H9 (cell line): Measurements from ENCODE around the gene GRIK1. TPM values are rescaled to one million over a fixed set of nuclear protein-coding genes. Genes with fewer than 3 reads are reported as not detected.

Experiments used
- DNase-seq: peaks from one replicate; pipeline ENCODE4 v3.0.0-alpha.2; 2017
- H2AFZ ChIP-seq: one replicate; pipeline ENCODE4 v1.6.1; 2013; ENCODE audit warnings: mild to moderate bottlenecking, low read length, control low read depth, moderate library complexity
- H2AK5ac ChIP-seq: 2 replicates; pipeline ENCODE4 v1.6.1; 2013; ENCODE audit warnings: low read length, control low read depth, mixed read lengths; ENCODE audit not compliant: insufficient read length
- H2BK120ac ChIP-seq: one replicate; pipeline ENCODE4 v1.6.1; 2013; ENCODE audit warnings: low read depth, mild to moderate bottlenecking, low read length, control low read depth, inconsistent platforms; ENCODE audit not compliant: poor library complexity, severe bottlenecking
- H2BK12ac ChIP-seq: 2 replicates; pipeline ENCODE4 v1.6.1; 2013; ENCODE audit warnings: low read length, control low read depth, mixed read lengths, low read depth; ENCODE audit not compliant: insufficient read length
- H2BK15ac ChIP-seq: 2 replicates; pipeline ENCODE4 v1.6.1; 2013; ENCODE audit warnings: low read depth, low read length, control low read depth
- H2BK20ac ChIP-seq: one replicate; pipeline ENCODE4 v1.6.1; 2013; ENCODE audit warnings: low read depth, mild to moderate bottlenecking, low read length, control low read depth, inconsistent platforms; ENCODE audit not compliant: poor library complexity, severe bottlenecking
- H2BK5ac ChIP-seq: 2 replicates; pipeline ENCODE4 v1.6.1; 2013; ENCODE audit warnings: low read length, control low read depth, mixed read lengths; ENCODE audit not compliant: insufficient read length
- H3K14ac ChIP-seq: 2 replicates; pipeline ENCODE4 v1.6.1; 2013; ENCODE audit warnings: low read length, control low read depth; ENCODE audit not compliant: insufficient read depth
- H3K18ac ChIP-seq: 2 replicates; pipeline ENCODE4 v1.6.1; 2013; ENCODE audit warnings: low read depth, mild to moderate bottlenecking, mixed read lengths, low read length, control low read depth; ENCODE audit not compliant: insufficient read length
- H3K23ac ChIP-seq: 2 replicates; pipeline ENCODE4 v1.6.1; 2013; ENCODE audit warnings: low read length, control low read depth, mixed read lengths, low read depth; ENCODE audit not compliant: insufficient read length
- H3K23me2 ChIP-seq: 2 replicates; pipeline ENCODE4 v1.6.1; 2013; ENCODE audit warnings: low read depth, mild to moderate bottlenecking, mixed read lengths, low read length, control low read depth; ENCODE audit not compliant: insufficient read length, poor library complexity, severe bottlenecking
- H3K27ac ChIP-seq: 2 replicates; pipeline ENCODE4 v1.5.1; 2013; ENCODE audit warnings: low read length, control low read depth, mixed read lengths, low read depth; ENCODE audit not compliant: insufficient read length
- H3K27me3 ChIP-seq: 2 replicates; pipeline ENCODE4 v1.6.1; 2013; ENCODE audit warnings: low read length, control low read depth, inconsistent platforms; ENCODE audit not compliant: insufficient read depth
- H3K4ac ChIP-seq: 2 replicates; pipeline ENCODE4 v1.6.1; 2013; ENCODE audit warnings: low read depth, mild to moderate bottlenecking, control low read depth, inconsistent platforms, low read length, moderate library complexity
- H3K4me1 ChIP-seq: 2 replicates; pipeline ENCODE4 v1.6.1; 2013; ENCODE audit warnings: low read length, control low read depth, inconsistent platforms; ENCODE audit not compliant: insufficient read depth
- H3K4me2 ChIP-seq: 2 replicates; pipeline ENCODE4 v1.6.1; 2013; ENCODE audit warnings: low read length, control low read depth, mixed read lengths; ENCODE audit not compliant: insufficient read length, insufficient read depth
- H3K56ac ChIP-seq: 2 replicates; pipeline ENCODE4 v1.6.1; 2013; ENCODE audit warnings: low read depth, mild to moderate bottlenecking, mixed read lengths, low read length, control low read depth; ENCODE audit not compliant: insufficient read length
- H3K79me1 ChIP-seq: 2 replicates; pipeline ENCODE4 v1.6.1; 2013; ENCODE audit warnings: low read depth, mild to moderate bottlenecking, moderate library complexity, low read length, control low read depth, inconsistent platforms; ENCODE audit not compliant: insufficient read depth, poor library complexity, severe bottlenecking
- H3K79me2 ChIP-seq: 2 replicates; pipeline ENCODE4 v1.6.1; 2013; ENCODE audit warnings: low read length, control low read depth, inconsistent platforms; ENCODE audit not compliant: insufficient read depth
- H3K9ac ChIP-seq: 2 replicates; pipeline ENCODE4 v1.6.1; 2013; ENCODE audit warnings: low read length, control low read depth, mixed read lengths; ENCODE audit not compliant: insufficient read length; ENCODE audit errors: extremely low read depth
- H3K9me3 ChIP-seq: one replicate; pipeline ENCODE4 v1.6.1; 2013; ENCODE audit warnings: low read depth, low read length, inconsistent platforms; ENCODE audit not compliant: control insufficient read depth
- H3T11ph ChIP-seq: one replicate; pipeline ENCODE4 v1.6.1; 2013; ENCODE audit warnings: mild to moderate bottlenecking, low read length, control low read depth, inconsistent platforms
- H4K20me1 ChIP-seq: one replicate; pipeline ENCODE4 v1.6.1; 2013; ENCODE audit not compliant: control insufficient read depth, insufficient read length, insufficient read depth
- H4K5ac ChIP-seq: 2 replicates; pipeline ENCODE4 v1.6.1; 2013; ENCODE audit warnings: low read depth, mild to moderate bottlenecking, mixed read lengths, low read length, control low read depth; ENCODE audit not compliant: insufficient read length
- H4K8ac ChIP-seq: replicated peaks from 2 replicates; pipeline ENCODE4 v1.6.1; 2013; ENCODE audit warnings: low read length, control low read depth, mixed read lengths, low read depth; ENCODE audit not compliant: insufficient read length
- H4K91ac ChIP-seq: 2 replicates; pipeline ENCODE4 v1.6.1; 2013; ENCODE audit warnings: low read depth, mild to moderate bottlenecking, moderate library complexity, mixed read lengths, low read length, control low read depth; ENCODE audit not compliant: insufficient read length
- H3K27ac Mint-ChIP-seq, 3 experiments: 2 replicates in 2 of 3; 3 replicates in 1 of 3; pipeline ENCODE4 v1.8.0; 2020 to 2021; ENCODE audit warnings: mixed read lengths in 3 of 3, mild to moderate bottlenecking in 1 of 3, moderate library complexity in 1 of 3
- H3K27me3 Mint-ChIP-seq: 2 replicates; pipeline ENCODE4 v1.8.0; 2021; ENCODE audit warnings: low read depth, mild to moderate bottlenecking, moderate library complexity, mixed read lengths
- H3K36me3 Mint-ChIP-seq, 3 experiments: 2 replicates in 2 of 3; 3 replicates in 1 of 3; pipeline ENCODE4 v1.8.0; 2020 to 2021; ENCODE audit warnings: low read depth in 3 of 3, mixed read lengths in 3 of 3; ENCODE audit not compliant: insufficient read depth in 1 of 3
- H3K4me1 Mint-ChIP-seq, 2 experiments: 2 replicates each; pipeline ENCODE4 v1.8.0; 2020; ENCODE audit warnings: mixed read lengths in 2 of 2
- H3K4me3 Mint-ChIP-seq, 2 experiments: 2 replicates in 1 of 2; 3 replicates in 1 of 2; pipeline ENCODE4 v1.8.0; 2020 to 2021; ENCODE audit warnings: mild to moderate bottlenecking in 2 of 2, mixed read lengths in 2 of 2, moderate library complexity in 1 of 2
- H3K9me3 Mint-ChIP-seq, 2 experiments: 2 replicates in 1 of 2; 3 replicates in 1 of 2; pipeline ENCODE4 v1.8.0; 2020; ENCODE audit warnings: mild to moderate bottlenecking in 2 of 2, mixed read lengths in 2 of 2, moderate library complexity in 1 of 2
- CTCF ChIP-seq: fragments of 200-600 bp; sonication (generic); conservative IDR thresholded peaks from 3 replicates; pipeline ENCODE4 v1.8.0; 2021; ENCODE audit warnings: antibody characterized with exemption, mild to moderate bottlenecking
- WGBS: extraction: QIAGEN DNeasy Blood & Tissue Kit; methylation state at CpG from one replicate; pipeline ENCODE4 v1.1.7; 2013; ENCODE audit warnings: missing lambda C conversion rate, low lambda C conversion rate, mixed read lengths; ENCODE audit not compliant: insufficient read length; ENCODE audit errors: extremely low coverage; 5-methylcytosine and 5-hydroxymethylcytosine counted together
- total RNA-seq: library from RNA; stranded (reverse); gene quantifications from 2 replicates; pipeline ENCODE4 v1.2.1, GENCODE V29; 2021

GRIK1 gene
- total RNA-seq, 1 experiment from 2014 or later, result not detected

GRCh38 chr21:29633756-29634155 is 306.0 kb downstream of the GRIK1 start:
- no peaks in the 10 kb centered on the region for H3K27me3 ChIP-seq
- H3K23me2 ChIP-seq, result no peaks in the 10 kb centered on the region
- Mint-ChIP-seq H3K4me3 (no peak overlapping the region), H3K4me1 (no peaks in the 10 kb centered on the region), H3K9me3 (no peaks in the 10 kb centered on the region), H3K36me3 (no peaks in the 10 kb centered on the region), H3K27me3 (peaks cover 2% of the 10 kb centered on the region; the same call in 1 of the 2 replicates), H3K27ac (no peak overlapping the region)
- no peak for TF ChIP-seq CTCF
- H4K20me1 ChIP-seq, result no peaks in the 10 kb centered on the region
- no peak overlapping the region for H2BK120ac ChIP-seq
- H3K27ac ChIP-seq, result no peak overlapping the region
- no peak overlapping the region for H3T11ph ChIP-seq
- WGBS, result no CpG with 5 or more reads among the region's 2 CpGs
- H2BK20ac ChIP-seq, result no peak overlapping the region
- no peak overlapping the region for H3K9ac ChIP-seq
- H3K14ac ChIP-seq, result no peak overlapping the region
- no peak overlapping the region for H4K5ac ChIP-seq
- no peak overlapping the region for H2BK15ac ChIP-seq
- H2BK12ac ChIP-seq, result no peak overlapping the region
- no peak overlapping the region for H2AFZ ChIP-seq
- no peak overlapping the region for H3K18ac ChIP-seq
- H2AK5ac ChIP-seq, result no peak overlapping the region
- H3K4me1 ChIP-seq, result no peaks in the 10 kb centered on the region
- no peaks in the 10 kb centered on the region for H3K79me2 ChIP-seq
- no peak for DNase-seq
- no peak overlapping the region for H3K4ac ChIP-seq
- no peak overlapping the region for H4K91ac ChIP-seq
- H3K9me3 ChIP-seq, result no peaks in the 10 kb centered on the region
- no peak overlapping the region for H3K23ac ChIP-seq
- no peak overlapping the region for H3K4me2 ChIP-seq
- H3K79me1 ChIP-seq, result no peaks in the 10 kb centered on the region
- no peak overlapping the region for H2BK5ac ChIP-seq
- H4K8ac ChIP-seq, result no peak overlapping the region
- H3K56ac ChIP-seq, result no peak overlapping the region
